ENCODE results near the gene CASP7.
"Not testable (repeated sequence)": the region's sequence is repeated elsewhere in the genome, so short reads cannot be mapped to it uniquely, and the experiment has no call there.

CASP7 gene

DNA sequence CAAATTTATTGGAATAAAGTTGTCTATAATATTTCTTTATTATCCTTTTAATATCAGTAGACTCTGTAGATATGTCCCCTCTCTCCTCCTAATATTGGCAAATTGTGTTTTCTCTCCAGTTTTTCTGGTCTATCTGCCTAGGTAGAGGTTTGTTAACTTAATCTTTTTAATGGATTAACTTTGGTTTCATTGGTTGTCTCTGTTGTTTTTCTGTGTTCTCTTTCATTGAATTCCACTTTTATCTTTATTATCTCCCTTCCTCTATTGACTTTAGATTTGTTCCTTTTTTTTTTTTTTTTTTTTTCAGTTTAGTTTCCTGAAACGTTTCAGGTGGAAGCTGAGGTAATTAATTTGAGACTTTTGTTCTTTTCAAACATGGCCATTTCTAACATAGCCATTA, 82.4 kb downstream of the CASP7 start:
- DNase-seq, result no peak

GRCh38 chr10:113764582-113764981, 84.9 kb downstream of the CASP7 start:
- DNase-seq, result no peak

GRCh38 chr10:113765910-113766309, 86.2 kb downstream of the CASP7 start:
- DNase-seq, result no peak

DNA sequence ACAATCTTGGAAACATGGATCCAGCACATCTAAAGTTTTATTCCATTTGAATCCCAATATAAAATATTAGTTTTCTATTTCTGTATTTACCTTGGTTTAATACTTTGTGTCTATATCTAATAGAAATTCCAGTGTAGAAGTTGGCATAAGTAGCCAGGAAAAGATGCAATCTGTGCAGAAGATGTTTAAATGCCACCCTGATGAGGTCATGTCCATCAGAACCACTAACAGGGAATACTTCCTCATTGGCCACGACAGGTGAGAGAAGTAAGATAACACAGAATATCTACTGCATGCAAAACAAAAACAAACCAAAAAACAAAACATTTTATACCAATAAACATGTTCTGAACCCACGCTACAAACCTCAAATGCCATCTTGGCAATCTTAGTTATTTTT, 87.5 kb downstream of the CASP7 start:
- DNase-seq, result no peak

DNA sequence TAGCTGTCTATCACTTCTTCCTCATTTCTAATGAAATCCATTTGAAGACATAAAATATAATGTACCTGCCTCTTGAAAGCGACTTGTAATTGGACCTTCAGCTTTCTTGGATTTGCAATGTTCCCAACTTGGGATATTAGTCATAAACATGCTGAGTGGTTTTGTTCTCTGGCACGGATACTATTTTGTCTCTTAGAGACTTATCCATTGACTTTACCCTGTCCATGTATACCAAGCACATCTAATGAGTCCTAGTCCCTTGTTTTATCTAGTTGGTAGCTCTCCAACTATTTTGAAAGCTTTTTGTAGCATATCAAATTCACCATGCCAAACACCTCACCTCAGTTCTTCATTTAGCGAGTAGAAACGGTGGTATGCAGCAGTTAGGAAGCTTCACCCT, 90.6 kb downstream of the CASP7 start:
- no peak for DNase-seq

- not testable (repeated sequence) for DNase-seq
These were observed 91.4 kb downstream of the CASP7 start for GRCh38 chr10:113771131-113771530.

- no peak for DNase-seq
These were observed 96.1 kb downstream of the CASP7 start for GRCh38 chr10:113775686-113776294.

GRCh38 chr10:113776553-113776952, 96.8 kb downstream of the CASP7 start:
- DNase-seq, result no peak

All from NCI-H1048 (cell line).